ENCODE measurements around the gene CHURC1.

CHURC1 gene

GRCh38 chr14:64939817-64940190, 25.5 kb downstream of the CHURC1 start:
- DNase-seq = no peak

GRCh38 chr14:64940336-64940910, 26.2 kb downstream of the CHURC1 start:
- no peak for DNase-seq

- no peak for DNase-seq
These were observed 28.4 kb downstream of the CHURC1 start, which contains the start of gene GPX2 for GRCh38 chr14:64942531-64943111. GPX2 (minus strand) TSS chr14:64942745; CDS start chr14:64942726, 19 bp downstream.

GRCh38 chr14:64943556-64943955, 29.3 kb downstream of the CHURC1 start:
- DNase-seq = no peak

- DNase-seq = no peak
These were observed 29.8 kb downstream of the CHURC1 start for GRCh38 chr14:64944041-64944440.

GRCh38 chr14:64944861-64945260, 30.6 kb downstream of the CHURC1 start:
- no peak for DNase-seq

- DNase-seq = no peak
These were observed 31.4 kb downstream of the CHURC1 start for GRCh38 chr14:64945431-64946178.

GRCh38 chr14:64946310-64947045, 32.2 kb downstream of the CHURC1 start:
- no peak for DNase-seq

GRCh38 chr14:64947710-64948611, 33.7 kb downstream of the CHURC1 start:
- no peak for DNase-seq

GRCh38 chr14:64948612-64949210, 34.5 kb downstream of the CHURC1 start:
- DNase-seq = no peak

GRCh38 chr14:64950889-64951288, 36.6 kb downstream of the CHURC1 start:
- no peak for DNase-seq

- DNase-seq = no peak
These were observed 37.0 kb downstream of the CHURC1 start for GRCh38 chr14:64951291-64951690.

GRCh38 chr14:64951724-64952123, 37.5 kb downstream of the CHURC1 start:
- no peak for DNase-seq

- DNase-seq = no peak
These were observed 38.5 kb downstream of the CHURC1 start for GRCh38 chr14:64952598-64953309.

- no peak for DNase-seq
These were observed 39.0 kb downstream of the CHURC1 start for GRCh38 chr14:64953310-64953654.

GRCh38 chr14:64953661-64954060, 39.4 kb downstream of the CHURC1 start:
- DNase-seq = no peak

GRCh38 chr14:64954491-64955240, 40.4 kb downstream of the CHURC1 start:
- no peak for DNase-seq

- no peak for DNase-seq
These were observed 41.0 kb downstream of the CHURC1 start for GRCh38 chr14:64955297-64955696.

GRCh38 chr14:64956697-64957406, 42.6 kb downstream of the CHURC1 start:
- DNase-seq = no peak

- DNase-seq = no peak
These were observed 43.9 kb downstream of the CHURC1 start for GRCh38 chr14:64958201-64958600.
